ENCODE data around the gene NLRP11. TPM values are rescaled to one million over a fixed set of nuclear protein-coding genes. Genes with fewer than 3 reads are reported as not detected.

The NLRP11 gene
- total and polyA plus RNA-seq, 2 of the 4 experiments (the other 2 are of a cell fraction), result not detected

- Histone ChIP-seq H2BK5ac (ENCODE audit: low read depth, low read length, poor library complexity, severe bottlenecking) (no peak overlapping the region), H3K27me3 (ENCODE audit: control insufficient read depth, insufficient read depth, low read length) (no peaks in the 10 kb centered on the region), H4K5ac (ENCODE audit: low read depth, low read length) (no peak overlapping the region), H2BK15ac (ENCODE audit: low read depth, low read length) (no peak overlapping the region), H4K91ac (ENCODE audit: insufficient read depth, low read depth, low read length) (no peak overlapping the region), H3K79me1 (ENCODE audit: low read depth in 1 of 2, low read length in 2 of 2) (no peaks in the 10 kb centered on the region), H3K27ac (ENCODE audit: insufficient read depth, low read length) (no peak overlapping the region), H3K18ac (ENCODE audit: low read depth, low read length) (no peak overlapping the region), H3K4me1 (ENCODE audit: control insufficient read depth, insufficient read depth, low read length) (no peaks in the 10 kb centered on the region), H2AK5ac (ENCODE audit: low read depth, low read length) (no peak overlapping the region), H3K4me3 (ENCODE audit: insufficient read depth, low read depth, low read length) (no peak overlapping the region), H3K9ac (ENCODE audit: low read depth, low read length) (no peak overlapping the region), H2BK120ac (ENCODE audit: low read depth, low read length) (no peak overlapping the region), H2AFZ (replicated peaks; ENCODE audit: low read length, poor library complexity) (no peak overlapping the region), H3K4me2 (ENCODE audit: low read depth, low read length) (no peak overlapping the region), H4K8ac (ENCODE audit: low read depth in 2 of 2, low read length in 2 of 2) (no peak overlapping the region), H2BK20ac (ENCODE audit: low read depth, low read length) (no peak overlapping the region), H3K9me3 (ENCODE audit: control insufficient read depth, insufficient read depth, low read length) (peaks cover 15% of the 10 kb centered on the region), H3K4ac (ENCODE audit: low read depth, low read length) (no peak overlapping the region), H3K36me3 (ENCODE audit: control insufficient read depth, insufficient read depth, low read length) (no peaks in the 10 kb centered on the region), H4K20me1 (ENCODE audit: insufficient read depth, low read length) (no peaks in the 10 kb centered on the region), H3K14ac (replicated peaks; ENCODE audit: low read depth, low read length) (no peak overlapping the region), H2AK9ac (replicated peaks; ENCODE audit: low read depth, low read length, poor library complexity) (no peak overlapping the region), H3K9me1 (ENCODE audit: insufficient read depth, low read length) (no peaks in the 10 kb centered on the region), H3K23ac (ENCODE audit: low read depth, low read length) (no peak overlapping the region), H3K56ac (ENCODE audit: extremely low read depth, insufficient read depth, low read length) (no peak overlapping the region)
- WGBS, 2 experiments (ENCODE audit: extremely low coverage in 2 of 2, insufficient read length in 1 of 2), result 70% methylated on average over 2 of the region's 6 CpGs; no CpG with 5 or more reads in 1 of the 2 experiments
- intact Hi-C loops (cut with micrococcal nuclease) (no loop called here), dilution Hi-C loops (cut with HindIII; ENCODE audit: low sequenced_read_pairs, unreplicated experiment) (no loop called here), in situ Hi-C loops (cut with MboI; ENCODE audit: low sequenced_read_pairs) (no loop called here)
- TF ChIP-seq MXI1 (IDR thresholded peaks at IDR 0.05; ENCODE audit: borderline replicate concordance, low read depth, low read length), result no peak
- no peak for TF ChIP-seq RFX5 (IDR thresholded peaks at IDR 0.05; ENCODE audit: low read depth, low read length)
- no peak for ATAC-seq (ENCODE audit: low read depth)
- BruUV-seq (replicated peaks), result no TSS peak
- POLR2A ChIA-PET (ENCODE audit: unreplicated experiment), result no interaction called here
- no peak for DNase-seq
- CTCF ChIA-PET, result interaction anchor here (0.6 kb wide), 1 partner anchor 609 kb away, joined by 7 read pairs; no protein-coding TSS in a partner anchor
Measured at GRCh38 chr19:55750715-55751114, 81.1 kb downstream of the NLRP11 start.

All from IMR-90 (cell line).